ENCODE data around the gene RGS7.

DNA sequence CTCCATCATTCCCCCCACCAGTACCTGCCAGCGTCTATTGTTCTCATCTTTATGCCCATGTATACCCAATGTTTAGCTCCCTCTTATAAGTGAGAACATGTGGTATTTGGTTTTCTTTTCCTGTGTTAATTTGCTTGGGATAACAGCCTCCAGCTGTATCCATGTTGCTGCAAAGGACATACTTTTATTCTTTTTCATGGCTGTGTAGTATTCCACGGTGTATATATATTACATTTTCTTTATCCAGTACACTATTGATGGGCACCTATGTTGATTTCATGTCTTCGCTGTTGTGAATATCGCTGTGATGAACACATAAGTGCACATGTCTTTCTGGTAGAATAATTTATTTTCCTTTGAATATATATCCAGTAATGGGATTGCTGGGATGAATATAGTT is 431.7 kb downstream of the RGS7 start:
- TF ChIP-seq, protein P1, sequence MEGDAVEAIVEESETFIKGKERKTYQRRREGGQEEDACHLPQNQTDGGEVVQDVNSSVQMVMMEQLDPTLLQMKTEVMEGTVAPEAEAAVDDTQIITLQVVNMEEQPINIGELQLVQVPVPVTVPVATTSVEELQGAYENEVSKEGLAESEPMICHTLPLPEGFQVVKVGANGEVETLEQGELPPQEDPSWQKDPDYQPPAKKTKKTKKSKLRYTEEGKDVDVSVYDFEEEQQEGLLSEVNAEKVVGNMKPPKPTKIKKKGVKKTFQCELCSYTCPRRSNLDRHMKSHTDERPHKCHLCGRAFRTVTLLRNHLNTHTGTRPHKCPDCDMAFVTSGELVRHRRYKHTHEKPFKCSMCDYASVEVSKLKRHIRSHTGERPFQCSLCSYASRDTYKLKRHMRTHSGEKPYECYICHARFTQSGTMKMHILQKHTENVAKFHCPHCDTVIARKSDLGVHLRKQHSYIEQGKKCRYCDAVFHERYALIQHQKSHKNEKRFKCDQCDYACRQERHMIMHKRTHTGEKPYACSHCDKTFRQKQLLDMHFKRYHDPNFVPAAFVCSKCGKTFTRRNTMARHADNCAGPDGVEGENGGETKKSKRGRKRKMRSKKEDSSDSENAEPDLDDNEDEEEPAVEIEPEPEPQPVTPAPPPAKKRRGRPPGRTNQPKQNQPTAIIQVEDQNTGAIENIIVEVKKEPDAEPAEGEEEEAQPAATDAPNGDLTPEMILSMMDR (conservative IDR thresholded peaks at IDR 0.05 in 1 of 2, IDR thresholded peaks at IDR 0.05 in 1 of 2; ENCODE audit: extremely low read depth in 1 of 2, insufficient read depth in 1 of 2, low read depth in 1 of 2, low read length in 2 of 2), result no peak
- no peak for TF ChIP-seq EZH2 (IDR thresholded peaks at IDR 0.05; ENCODE audit: borderline replicate concordance, low read length)

Measured in mammary epithelial cell (primary cell).